Progenitor cell of endocrine pancreas (in vitro differentiated cells): Measurements from ENCODE around the gene CACNG1. TPM values are rescaled to one million over a fixed set of nuclear protein-coding genes. Genes with fewer than 3 reads are reported as not detected.

Experiments used
- DNase-seq: peaks from one replicate; pipeline ENCODE4 v3.0.0; 2021; ENCODE audit warnings: low spot score; ENCODE audit not compliant: unreplicated experiment
- H3K27ac Mint-ChIP-seq: 2 replicates; pipeline ENCODE4 v1.8.0; 2021; ENCODE audit warnings: mild to moderate bottlenecking, moderate library complexity, mixed read lengths
- H3K27me3 Mint-ChIP-seq: 2 replicates; pipeline ENCODE4 v1.8.0; 2021; ENCODE audit warnings: mixed read lengths
- H3K36me3 Mint-ChIP-seq: 2 replicates; pipeline ENCODE4 v1.8.0; 2022; ENCODE audit warnings: mixed read lengths; ENCODE audit not compliant: insufficient read depth
- H3K4me1 Mint-ChIP-seq: 2 replicates; pipeline ENCODE4 v1.8.0; 2021; ENCODE audit warnings: low read depth, mixed read lengths
- H3K4me3 Mint-ChIP-seq: 2 replicates; pipeline ENCODE4 v1.8.0; 2021; ENCODE audit warnings: low read depth, mild to moderate bottlenecking, moderate library complexity, mixed read lengths
- H3K9me3 Mint-ChIP-seq: 2 replicates; pipeline ENCODE4 v1.8.0; 2021; ENCODE audit warnings: low read depth, mixed read lengths
- total RNA-seq: library from RNA; stranded (reverse); gene quantifications from 2 replicates; pipeline ENCODE4 v1.2.1, GENCODE V29; 2021
- TF ChIP-seq, protein P1 (sequence below): fragments of 200-600 bp; sonication (generic); IDR thresholded peaks from one replicate; pipeline ENCODE4 v1.5.0; 2021; ENCODE audit warnings: antibody characterized with exemption, mild to moderate bottlenecking; ENCODE audit not compliant: unreplicated experiment

The CACNG1 gene
- total RNA-seq, 1 donor from 2014 or later, result 0.22 TPM

DNA sequence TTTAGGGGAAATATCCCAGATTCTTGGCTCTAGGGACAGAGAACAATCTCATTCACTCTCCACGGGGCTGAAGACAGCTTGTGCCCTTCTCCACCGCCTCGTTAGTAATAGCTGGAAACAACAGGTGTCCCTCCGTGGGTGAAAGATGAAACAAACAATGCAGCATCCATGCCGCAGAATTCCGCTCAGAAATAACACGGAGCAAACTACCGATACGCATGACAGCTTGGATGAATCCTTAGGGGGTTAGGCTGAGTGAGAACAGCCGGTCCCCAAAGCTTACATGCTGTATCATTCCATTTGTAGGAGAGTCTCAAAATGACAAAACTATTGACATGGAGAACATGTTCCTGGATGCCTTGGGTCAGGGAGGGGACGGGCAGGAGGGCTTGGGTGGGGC, 29.4 kb upstream of the CACNG1 start:
- TF ChIP-seq, protein P1, sequence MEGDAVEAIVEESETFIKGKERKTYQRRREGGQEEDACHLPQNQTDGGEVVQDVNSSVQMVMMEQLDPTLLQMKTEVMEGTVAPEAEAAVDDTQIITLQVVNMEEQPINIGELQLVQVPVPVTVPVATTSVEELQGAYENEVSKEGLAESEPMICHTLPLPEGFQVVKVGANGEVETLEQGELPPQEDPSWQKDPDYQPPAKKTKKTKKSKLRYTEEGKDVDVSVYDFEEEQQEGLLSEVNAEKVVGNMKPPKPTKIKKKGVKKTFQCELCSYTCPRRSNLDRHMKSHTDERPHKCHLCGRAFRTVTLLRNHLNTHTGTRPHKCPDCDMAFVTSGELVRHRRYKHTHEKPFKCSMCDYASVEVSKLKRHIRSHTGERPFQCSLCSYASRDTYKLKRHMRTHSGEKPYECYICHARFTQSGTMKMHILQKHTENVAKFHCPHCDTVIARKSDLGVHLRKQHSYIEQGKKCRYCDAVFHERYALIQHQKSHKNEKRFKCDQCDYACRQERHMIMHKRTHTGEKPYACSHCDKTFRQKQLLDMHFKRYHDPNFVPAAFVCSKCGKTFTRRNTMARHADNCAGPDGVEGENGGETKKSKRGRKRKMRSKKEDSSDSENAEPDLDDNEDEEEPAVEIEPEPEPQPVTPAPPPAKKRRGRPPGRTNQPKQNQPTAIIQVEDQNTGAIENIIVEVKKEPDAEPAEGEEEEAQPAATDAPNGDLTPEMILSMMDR, result no peak
- peaks cover 12% of the 10 kb centered on the region for H3K4me1 Mint-ChIP-seq
- DNase-seq, result no peak
- no peak overlapping the region for H3K27ac Mint-ChIP-seq
- H3K36me3 Mint-ChIP-seq, result no peaks in the 10 kb centered on the region
- H3K27me3 Mint-ChIP-seq, result peaks cover 3% of the 10 kb centered on the region
- H3K4me3 Mint-ChIP-seq, result no peak overlapping the region
- peaks cover 2% of the 10 kb centered on the region for H3K9me3 Mint-ChIP-seq

DNA sequence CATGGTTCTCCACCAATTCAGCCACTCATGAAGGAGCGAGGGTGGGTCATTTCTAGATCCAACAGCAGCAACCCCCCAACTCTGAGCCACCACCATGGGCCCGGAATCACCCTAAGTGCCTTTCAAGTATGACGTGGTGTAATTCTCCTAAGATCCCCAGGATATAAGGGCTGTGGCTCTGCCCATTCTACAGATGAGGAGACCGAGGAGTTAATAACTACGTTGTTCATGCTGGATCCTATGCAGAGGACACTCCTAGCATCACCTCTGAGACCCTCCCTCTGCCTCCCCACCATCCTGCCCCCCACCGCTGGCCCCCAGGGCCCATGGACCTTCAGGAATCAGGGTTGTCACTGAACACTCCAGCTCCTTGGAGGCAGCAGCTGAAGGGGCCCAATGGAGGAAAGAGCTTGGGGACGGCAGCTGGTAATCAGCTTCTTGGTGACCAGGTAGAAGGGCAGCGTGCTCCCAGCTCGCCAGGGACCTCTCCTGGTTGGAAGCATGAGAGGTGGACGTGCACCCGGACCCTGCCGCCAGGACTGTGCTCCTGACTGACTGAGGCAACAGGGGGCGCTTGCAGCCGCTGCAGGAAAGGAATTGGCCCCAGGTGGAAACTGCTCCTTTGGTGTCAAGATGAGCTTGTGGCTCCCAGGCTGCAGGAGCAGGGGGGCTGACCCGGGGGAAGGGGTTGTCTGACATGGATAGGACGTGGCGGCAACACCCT, 28.2 kb upstream of the CACNG1 start:
- TF ChIP-seq, protein P1, result no peak
- Mint-ChIP-seq H3K4me3 (no peak overlapping the region), H3K36me3 (no peaks in the 10 kb centered on the region), H3K4me1 (peaks cover 12% of the 10 kb centered on the region), H3K27me3 (peaks cover 3% of the 10 kb centered on the region), H3K9me3 (peaks cover 2% of the 10 kb centered on the region), H3K27ac (no peak overlapping the region)
- no peak for DNase-seq

- Mint-ChIP-seq H3K36me3 (no peaks in the 10 kb centered on the region), H3K4me1 (peaks cover 12% of the 10 kb centered on the region), H3K27ac (no peak overlapping the region), H3K9me3 (peaks cover 2% of the 10 kb centered on the region), H3K4me3 (no peak overlapping the region), H3K27me3 (peaks cover 3% of the 10 kb centered on the region)
- TF ChIP-seq, protein P1, result no peak
- DNase-seq, result no peak
Observed at GRCh38 chr17:67017910-67018309, 26.4 kb upstream of the CACNG1 start.

GRCh38 chr17:67018471-67019434, 25.6 kb upstream of the CACNG1 start:
- peaks cover 3% of the 10 kb centered on the region for H3K27me3 Mint-ChIP-seq

GRCh38 chr17:67019809-67020208, 24.5 kb upstream of the CACNG1 start:
- peaks cover 12% of the 10 kb centered on the region for H3K4me1 Mint-ChIP-seq
- no peak overlapping the region for H3K4me3 Mint-ChIP-seq
- TF ChIP-seq, protein P1, result no peak
- H3K9me3 Mint-ChIP-seq, result no peaks in the 10 kb centered on the region
- no peak for DNase-seq
- H3K36me3 Mint-ChIP-seq, result no peaks in the 10 kb centered on the region
- peaks cover 3% of the 10 kb centered on the region for H3K27me3 Mint-ChIP-seq
- peak overlapping the region; percentile 34 for H3K27ac Mint-ChIP-seq

More at GRCh38 chr17:67018471-67019434, 25.6 kb upstream of the CACNG1 start:
- H3K4me3 Mint-ChIP-seq, result no peak overlapping the region
- H3K9me3 Mint-ChIP-seq, result peaks cover 2% of the 10 kb centered on the region
- TF ChIP-seq, protein P1, result no peak
- H3K27ac Mint-ChIP-seq, result peak overlapping the region; percentile 30
- H3K4me1 Mint-ChIP-seq, result peaks cover 12% of the 10 kb centered on the region
- no peak for DNase-seq
- no peaks in the 10 kb centered on the region for H3K36me3 Mint-ChIP-seq
